IMR-90 (cell line): ENCODE data around the gene CA11.

Source experiments
- BHLHE40 ChIP-seq: fragments of 150-350 bp; IDR thresholded peaks from 2 replicates; pipeline ENCODE4 v1.6.1; 2016; ENCODE audit warnings: mild to moderate bottlenecking, low read depth, low read length
- POLR2A ChIP-seq: IDR thresholded peaks from 2 replicates; pipeline ENCODE4 v1.6.1; 2012; ENCODE audit warnings: mild to moderate bottlenecking, low read depth, low read length
- RAD21 ChIP-seq: IDR thresholded peaks from 2 replicates; pipeline ENCODE4 v1.6.1; 2012; ENCODE audit warnings: low read length, improper control_type of control experiment
- TF ChIP-seq, protein P1 (sequence below): conservative IDR thresholded peaks from 2 replicates; pipeline ENCODE4 v1.5.1; 2012; ENCODE audit warnings: mild to moderate bottlenecking, low read depth, low read length, improper control_type of control experiment
- TF ChIP-seq, protein P2 (sequence below): fragments of 150-350 bp; IDR thresholded peaks from 2 replicates; pipeline ENCODE4 v1.6.1; 2016; ENCODE audit warnings: low read depth, mild to moderate bottlenecking, low read length, moderate library complexity, borderline replicate concordance

GRCh38 chr19:48627201-48627864 lies 18.7 kb downstream of the CA11 start:
- no peak for TF ChIP-seq POLR2A
- TF ChIP-seq, protein P1, sequence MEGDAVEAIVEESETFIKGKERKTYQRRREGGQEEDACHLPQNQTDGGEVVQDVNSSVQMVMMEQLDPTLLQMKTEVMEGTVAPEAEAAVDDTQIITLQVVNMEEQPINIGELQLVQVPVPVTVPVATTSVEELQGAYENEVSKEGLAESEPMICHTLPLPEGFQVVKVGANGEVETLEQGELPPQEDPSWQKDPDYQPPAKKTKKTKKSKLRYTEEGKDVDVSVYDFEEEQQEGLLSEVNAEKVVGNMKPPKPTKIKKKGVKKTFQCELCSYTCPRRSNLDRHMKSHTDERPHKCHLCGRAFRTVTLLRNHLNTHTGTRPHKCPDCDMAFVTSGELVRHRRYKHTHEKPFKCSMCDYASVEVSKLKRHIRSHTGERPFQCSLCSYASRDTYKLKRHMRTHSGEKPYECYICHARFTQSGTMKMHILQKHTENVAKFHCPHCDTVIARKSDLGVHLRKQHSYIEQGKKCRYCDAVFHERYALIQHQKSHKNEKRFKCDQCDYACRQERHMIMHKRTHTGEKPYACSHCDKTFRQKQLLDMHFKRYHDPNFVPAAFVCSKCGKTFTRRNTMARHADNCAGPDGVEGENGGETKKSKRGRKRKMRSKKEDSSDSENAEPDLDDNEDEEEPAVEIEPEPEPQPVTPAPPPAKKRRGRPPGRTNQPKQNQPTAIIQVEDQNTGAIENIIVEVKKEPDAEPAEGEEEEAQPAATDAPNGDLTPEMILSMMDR: no peak
- TF ChIP-seq, protein P2, sequence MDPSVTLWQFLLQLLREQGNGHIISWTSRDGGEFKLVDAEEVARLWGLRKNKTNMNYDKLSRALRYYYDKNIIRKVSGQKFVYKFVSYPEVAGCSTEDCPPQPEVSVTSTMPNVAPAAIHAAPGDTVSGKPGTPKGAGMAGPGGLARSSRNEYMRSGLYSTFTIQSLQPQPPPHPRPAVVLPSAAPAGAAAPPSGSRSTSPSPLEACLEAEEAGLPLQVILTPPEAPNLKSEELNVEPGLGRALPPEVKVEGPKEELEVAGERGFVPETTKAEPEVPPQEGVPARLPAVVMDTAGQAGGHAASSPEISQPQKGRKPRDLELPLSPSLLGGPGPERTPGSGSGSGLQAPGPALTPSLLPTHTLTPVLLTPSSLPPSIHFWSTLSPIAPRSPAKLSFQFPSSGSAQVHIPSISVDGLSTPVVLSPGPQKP: no peak
- no peak for TF ChIP-seq RAD21
- no peak for TF ChIP-seq BHLHE40
